NCI-H446 (cell line): Measurements from ENCODE around the gene GSTA4.
"Not testable (repeated sequence)": the region's sequence is repeated elsewhere in the genome, so short reads cannot be mapped to it uniquely, and the experiment has no call there.

Experiments
- DNase-seq, 2 experiments: peaks; one replicate each; lab custom pipeline; 2025; lab: John Stamatoyannopoulos, UW

GSTA4 gene

DNA sequence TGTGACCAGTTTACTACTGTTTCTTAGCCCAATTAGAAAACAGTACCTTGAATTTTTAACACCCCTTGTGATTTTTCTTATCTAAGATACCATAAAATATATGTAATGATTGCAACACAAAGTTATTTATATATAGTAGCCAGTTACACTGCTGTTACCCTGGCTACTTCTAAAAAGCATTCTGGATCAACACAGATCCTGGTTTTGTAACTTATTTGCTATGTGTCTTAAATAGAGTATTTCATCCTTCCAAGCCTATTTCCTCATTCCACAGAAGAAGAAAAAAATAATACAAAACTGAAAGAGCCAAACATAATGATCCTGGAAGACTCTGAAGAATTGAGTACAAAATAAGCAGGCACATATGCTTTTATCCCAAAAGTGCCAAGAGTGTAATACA is 19.0 kb upstream of the GSTA4 start:
- no peak for DNase-seq

GRCh38 chr6:53011979-53012378 is 16.9 kb upstream of the GSTA4 start:
- no peak for DNase-seq

GRCh38 chr6:53010504-53010903 is 15.4 kb upstream of the GSTA4 start:
- DNase-seq, result no peak

DNA sequence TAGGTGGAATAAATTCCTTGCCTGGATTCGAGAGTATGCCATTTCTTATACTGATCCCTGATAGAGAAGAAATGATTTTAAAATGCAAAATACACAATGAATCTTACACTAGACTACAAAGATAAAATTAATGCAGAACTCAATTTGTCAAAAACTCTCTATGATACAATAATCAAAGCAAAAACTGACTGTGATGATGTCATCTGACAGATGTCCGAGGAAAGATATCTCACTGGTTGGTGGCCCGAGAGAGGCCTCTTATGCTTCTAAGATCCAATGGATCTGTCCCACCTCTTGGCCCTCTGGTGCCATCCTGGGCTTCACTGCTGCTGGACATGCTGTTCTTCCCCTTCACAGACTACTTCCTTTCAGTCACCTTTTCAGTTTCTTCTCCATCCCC is 14.4 kb upstream of the GSTA4 start:
- DNase-seq, result no peak

GRCh38 chr6:53009056-53009455 is 14.0 kb upstream of the GSTA4 start:
- DNase-seq, result no peak

GRCh38 chr6:53008192-53008687 is 13.2 kb upstream of the GSTA4 start:
- DNase-seq, result not testable (repeated sequence)

- no peak for DNase-seq
These were observed 10.7 kb upstream of the GSTA4 start for GRCh38 chr6:53005663-53006250.

- no peak for DNase-seq
These were observed 4.4 kb upstream of the GSTA4 start for GRCh38 chr6:52999456-52999855.

- no peak for DNase-seq
These were observed 3.5 kb upstream of the GSTA4 start for GRCh38 chr6:52998603-52999002.

GRCh38 chr6:52995913-52996645 is 995 bp upstream of the GSTA4 start:
- DNase-seq, result peak; percentile 49 to 55

DNA sequence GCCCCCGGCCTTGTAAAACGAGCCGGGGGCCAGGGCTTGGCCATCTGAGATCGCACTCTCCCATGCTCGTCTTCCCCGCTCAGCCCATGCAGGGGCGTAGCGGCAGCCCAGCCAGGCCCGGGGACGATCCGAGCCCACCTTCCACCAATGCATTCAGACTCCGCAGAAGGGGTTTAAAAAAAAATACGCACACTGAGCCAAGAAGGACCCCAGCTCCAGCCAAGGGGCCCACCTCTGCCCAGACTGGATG is 320 bp downstream of the GSTA4 start:
- DNase-seq, result peak in 1 of 2 experiments; percentile 61

DNA sequence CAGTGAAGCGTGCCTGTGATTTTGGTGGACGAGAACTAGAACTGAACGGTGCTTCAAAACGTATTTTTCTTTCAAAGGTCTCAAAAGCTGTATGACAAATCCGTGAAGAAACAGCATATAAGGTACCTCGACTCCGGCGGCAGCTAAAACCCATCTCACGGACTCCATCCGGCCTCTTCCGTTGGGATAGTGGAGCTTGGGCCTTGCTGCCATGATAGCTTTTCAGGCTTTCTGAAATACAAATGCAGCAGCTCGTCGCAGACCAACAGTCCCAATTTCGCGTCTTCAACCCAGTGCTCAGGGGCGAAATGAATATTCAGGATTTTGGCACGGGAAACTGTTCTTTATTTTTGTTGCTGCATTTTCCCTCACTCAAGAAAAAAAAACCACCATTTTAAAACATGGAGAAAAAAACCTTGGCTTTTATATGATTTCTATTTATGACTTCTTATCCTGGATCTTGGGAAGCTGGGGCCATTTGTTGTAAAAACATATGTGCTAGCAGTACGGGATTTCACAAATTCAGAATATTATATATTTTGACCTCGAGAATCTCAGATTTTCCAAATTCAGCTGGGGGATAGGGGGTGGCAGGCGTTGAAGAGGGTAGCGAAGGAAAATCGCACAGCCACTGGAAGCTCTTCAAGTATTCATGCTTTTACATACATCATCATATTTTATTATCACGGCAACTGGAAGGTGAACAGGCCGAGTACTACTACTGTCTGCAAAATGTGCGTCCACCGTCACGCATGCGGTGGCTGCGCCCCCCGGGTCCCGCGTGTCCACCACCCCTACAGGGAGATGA is 849 bp downstream of the GSTA4 start:
- peak; percentile 44 to 48 for DNase-seq

- DNase-seq, result no peak
These were observed 1.8 kb downstream of the GSTA4 start for GRCh38 chr6:52992980-52993920.

- no peak for DNase-seq
These were observed 4.7 kb downstream of the GSTA4 start for GRCh38 chr6:52990342-52990741.

- DNase-seq, result no peak
These were observed 9.9 kb downstream of the GSTA4 start for GRCh38 chr6:52985228-52985627.

DNA sequence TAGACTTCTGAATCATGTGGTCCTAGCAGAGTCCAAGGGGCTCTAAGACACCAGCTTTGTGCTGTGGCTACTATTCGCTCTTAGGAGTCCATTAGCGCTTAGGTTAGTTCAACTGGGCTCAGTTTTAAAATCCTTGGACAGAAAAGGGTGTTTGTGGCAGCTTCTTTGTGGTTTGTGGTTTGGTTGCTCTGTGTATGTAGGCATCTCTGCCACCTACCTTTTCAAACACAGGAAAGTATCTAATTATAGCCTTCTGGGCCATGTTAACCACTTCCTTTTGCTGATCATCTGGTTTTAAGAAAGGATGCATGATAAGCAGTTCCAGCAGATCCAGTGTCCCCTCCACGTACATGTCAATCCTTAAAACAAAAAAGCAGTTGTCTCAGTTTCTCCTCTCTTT is 10.8 kb downstream of the GSTA4 start:
- DNase-seq, result no peak

DNA sequence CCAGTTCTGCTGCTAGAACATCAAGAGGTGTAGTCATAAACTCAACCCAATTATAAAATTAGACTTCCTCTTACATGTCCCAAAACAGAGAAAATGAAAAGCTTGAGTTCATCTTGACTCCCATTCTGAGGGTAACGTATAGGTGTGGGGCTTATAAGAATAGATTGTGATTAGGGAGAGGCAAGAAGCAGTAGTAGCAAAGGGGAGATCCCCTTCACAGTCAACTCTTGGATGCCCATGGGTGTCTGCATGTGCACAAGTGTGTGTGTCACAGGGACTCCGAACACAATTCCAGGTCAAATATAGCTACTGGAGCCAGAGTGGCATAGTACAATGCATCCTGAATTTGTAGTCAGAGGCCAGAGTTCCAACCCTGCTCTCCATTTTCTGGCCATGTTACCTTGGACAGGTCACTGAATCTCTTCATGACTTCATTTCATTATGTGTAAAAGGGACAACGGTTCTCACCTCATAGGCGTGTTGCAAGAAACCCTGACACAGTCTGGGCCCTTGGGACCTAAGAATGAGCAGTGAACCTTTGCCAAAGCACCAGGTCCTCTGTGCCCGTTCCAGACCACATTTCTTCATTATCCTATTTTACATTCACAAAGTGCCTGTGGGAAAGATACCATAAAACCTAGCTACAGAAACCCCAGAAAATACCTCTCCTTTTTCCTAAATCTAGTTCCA is 11.8 kb downstream of the GSTA4 start:
- DNase-seq, result no peak

- no peak for DNase-seq
These were observed 12.4 kb downstream of the GSTA4 start for GRCh38 chr6:52982680-52983079.

- no peak for DNase-seq
These were observed 13.7 kb downstream of the GSTA4 start for GRCh38 chr6:52981222-52981900.

DNA sequence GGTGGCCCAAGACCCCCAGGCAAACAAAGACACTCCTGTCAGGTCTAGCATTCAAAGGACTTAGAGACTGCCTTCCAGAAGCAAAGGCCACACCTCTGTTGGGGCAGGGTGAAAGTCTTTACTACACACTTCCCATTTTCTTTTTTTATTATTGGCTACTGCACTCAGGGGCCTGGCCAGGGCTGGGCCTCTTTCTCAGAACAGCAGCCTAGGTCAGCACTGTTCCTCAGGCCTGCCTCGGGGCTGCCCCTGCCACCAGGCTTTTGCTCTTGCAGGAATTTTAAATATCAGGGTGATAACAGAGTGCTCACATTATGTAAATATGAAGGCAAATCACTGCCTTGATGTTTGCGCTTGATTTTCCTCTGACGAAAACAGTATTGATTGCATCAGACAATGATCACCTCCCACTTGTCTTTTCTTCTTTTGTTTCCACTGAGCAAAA is 18.5 kb downstream of the GSTA4 start:
- DNase-seq, result no peak

- no peak for DNase-seq
These were observed 18.9 kb downstream of the GSTA4 start for GRCh38 chr6:52976149-52976548.
